HG02943 (cell line): ENCODE data around the gene TGFA.

Experiments
- ATAC-seq: cut with Tn5 transposase; IDR thresholded peaks from one replicate; pipeline ENCODE4 v1.9.1; 2021; ENCODE audit warnings: mild to moderate bottlenecking, low read depth, moderate library complexity; ENCODE audit not compliant: unreplicated experiment

Gene TGFA

DNA sequence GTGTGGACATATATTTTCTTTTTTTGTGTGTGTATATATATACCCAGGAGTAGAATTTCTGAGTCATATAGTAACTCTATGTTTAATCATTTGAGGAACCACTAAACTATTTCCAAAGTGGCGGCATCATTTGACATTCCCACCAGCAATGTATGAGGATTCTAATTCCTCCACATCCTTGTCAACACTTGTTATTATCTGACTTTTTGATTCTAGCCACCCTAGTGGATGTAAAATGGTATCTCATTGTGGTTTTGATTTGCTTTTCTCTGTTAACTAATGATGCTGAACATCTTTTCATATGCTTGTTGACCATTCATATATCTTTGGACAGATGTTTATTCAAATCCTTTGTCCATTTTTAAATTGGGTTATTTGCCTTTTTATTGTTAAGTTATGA is 120.3 kb downstream of the TGFA start:
- no peak for ATAC-seq

GRCh38 chr2:70431716-70432347 is 121.8 kb downstream of the TGFA start:
- no peak for ATAC-seq

DNA sequence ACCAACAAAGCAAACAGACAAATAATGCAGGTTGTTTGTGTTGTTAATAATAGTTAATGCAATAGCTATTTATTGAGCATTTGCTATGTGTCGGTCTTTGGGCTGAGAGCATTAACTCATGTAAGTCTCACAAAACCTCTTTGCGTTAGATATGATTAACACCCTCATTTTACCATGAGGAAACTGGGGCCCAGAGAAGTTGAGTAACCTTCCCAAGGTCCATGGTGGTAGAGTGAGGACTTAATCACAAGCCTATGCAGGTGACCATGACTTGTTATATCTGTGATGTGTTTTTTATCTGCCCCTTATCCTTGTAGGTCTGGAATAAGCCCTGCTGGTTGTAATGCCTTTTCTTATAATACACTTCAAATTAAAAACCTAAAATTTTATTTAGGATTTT is 127.3 kb downstream of the TGFA start:
- ATAC-seq: no peak

DNA sequence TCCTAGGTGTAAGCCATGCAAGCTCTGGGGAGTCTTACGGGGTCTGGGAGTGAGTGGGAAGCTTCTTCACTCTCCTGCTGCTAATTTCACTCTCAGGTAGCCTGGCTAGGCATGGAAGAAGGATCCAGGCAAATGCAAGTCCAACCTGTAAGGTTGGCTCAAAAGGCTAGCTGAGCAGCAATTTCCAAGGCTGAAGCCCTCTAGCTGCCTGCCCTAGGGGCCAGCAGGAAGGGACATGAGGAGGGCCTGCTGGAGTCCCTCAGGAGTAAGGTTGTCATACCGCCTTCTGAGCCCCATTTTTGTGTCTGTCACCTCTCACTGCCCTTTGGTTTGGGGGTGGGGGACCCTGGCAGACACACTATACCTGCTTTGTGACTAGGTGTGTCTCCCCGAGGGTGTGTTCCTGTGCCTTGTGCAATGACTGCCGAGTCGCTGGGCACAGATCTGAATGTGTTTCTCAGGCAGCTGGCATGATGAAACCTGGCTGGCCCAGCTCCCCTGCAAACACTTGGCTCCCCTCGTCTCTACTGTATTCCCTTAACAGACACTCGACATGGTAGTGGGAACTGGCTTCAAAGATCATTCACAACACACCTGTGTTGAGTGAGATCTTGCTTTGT is 127.8 kb downstream of the TGFA start:
- ATAC-seq: no peak

- ATAC-seq: no peak
Measured at GRCh38 chr2:70420740-70421139, 132.9 kb downstream of the TGFA start.

- no peak for ATAC-seq
Measured at GRCh38 chr2:70420143-70420542, 133.5 kb downstream of the TGFA start.

DNA sequence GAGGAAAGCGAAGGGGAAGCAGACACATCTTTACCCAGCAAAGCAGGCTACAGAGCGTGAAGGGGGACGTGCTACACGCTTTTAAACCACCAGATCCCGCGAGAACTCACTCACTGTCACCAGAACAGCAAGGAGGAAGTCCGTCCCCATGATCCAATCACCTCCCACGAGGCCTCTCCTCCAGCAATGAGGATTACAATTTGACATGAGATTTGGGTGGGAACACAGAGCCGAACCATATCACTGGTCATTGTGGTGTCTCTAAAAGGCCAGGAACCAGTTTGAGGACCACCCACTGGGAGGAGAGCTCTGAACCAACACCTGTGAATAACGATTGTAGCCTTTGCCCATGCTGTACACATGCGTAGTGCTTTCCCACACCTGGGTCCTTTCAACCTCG is 135.1 kb downstream of the TGFA start:
- ATAC-seq: no peak

DNA sequence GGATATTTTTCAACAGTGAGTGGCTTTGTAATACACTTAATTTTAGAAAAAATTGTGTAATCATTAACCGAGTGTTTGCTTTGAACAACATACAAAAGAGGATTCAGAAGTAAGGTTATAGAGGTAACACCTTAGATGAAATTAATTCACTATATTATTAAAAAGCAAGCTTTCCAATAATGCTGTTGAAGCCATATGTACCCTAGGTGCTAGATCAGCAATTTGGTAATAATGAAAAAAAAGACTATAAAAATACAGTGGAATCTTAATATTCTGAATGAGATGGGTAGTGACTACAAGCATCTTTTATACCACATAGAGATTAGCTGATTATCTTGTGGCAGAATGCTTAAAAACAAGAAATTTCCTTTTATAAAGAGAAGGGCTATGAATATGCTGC is 136.6 kb downstream of the TGFA start:
- no peak for ATAC-seq

GRCh38 chr2:70412294-70413070 is 141.1 kb downstream of the TGFA start:
- no peak for ATAC-seq

- ATAC-seq: no peak
Measured at GRCh38 chr2:70411483-70412125, 142.0 kb downstream of the TGFA start.

DNA sequence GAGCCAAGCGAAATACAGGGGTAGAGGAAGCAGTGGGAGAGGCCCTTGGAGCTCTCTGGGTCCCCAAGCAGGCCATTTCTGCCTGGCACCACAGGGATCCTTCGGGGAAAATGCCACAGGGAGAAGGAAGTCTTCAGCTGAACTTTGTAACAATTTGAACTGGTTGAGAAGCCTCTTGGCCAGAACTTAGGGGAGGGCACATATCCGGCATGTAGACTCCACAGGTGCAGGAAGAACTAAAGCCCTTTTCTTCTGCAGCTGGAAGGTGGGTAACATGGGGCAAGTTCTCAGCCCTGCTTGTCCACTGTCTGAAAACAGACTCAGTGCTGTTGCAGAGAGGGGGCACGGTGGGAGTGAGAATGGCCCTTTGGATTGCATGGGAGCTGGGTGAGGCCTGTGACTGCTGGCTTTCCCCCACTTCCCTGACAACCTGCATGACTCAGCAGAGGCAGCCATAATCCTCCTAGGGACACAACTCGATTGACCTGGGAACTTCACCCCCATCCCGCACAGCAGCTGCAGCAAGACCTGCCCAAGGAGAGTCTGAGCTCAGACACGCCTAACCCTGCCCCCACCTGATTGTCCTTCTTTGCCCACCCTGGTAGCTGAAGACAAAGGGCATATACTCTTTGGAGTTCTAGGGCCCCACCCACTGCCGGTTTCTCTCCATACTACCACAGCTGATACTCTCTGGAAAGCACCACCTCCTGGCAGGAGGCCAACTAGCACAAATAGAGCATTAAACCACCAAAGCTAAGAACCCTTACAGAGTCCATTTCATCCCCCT is 150.2 kb downstream of the TGFA start:
- no peak for ATAC-seq

DNA sequence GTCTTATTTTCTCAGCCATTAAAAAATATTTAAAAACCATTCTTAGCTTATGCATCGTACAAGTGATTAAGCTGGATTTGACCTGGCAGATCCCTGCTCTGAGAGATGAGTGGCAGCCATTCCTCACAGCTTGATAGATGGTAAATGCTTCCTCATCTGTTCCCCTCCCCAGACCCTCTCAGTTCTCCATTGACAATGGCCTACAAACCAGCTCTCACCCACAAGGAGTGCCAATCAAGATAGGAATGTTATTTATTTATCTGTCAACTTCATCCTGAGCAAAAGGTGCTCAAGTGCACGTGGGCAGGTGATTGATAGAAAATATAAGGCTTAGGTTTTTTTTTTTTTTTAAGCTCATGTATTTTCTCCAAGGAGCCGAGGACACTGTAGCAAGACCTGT is 153.1 kb downstream of the TGFA start:
- no peak for ATAC-seq

- ATAC-seq: no peak
Measured at GRCh38 chr2:70399046-70399445, 154.6 kb downstream of the TGFA start.
